IPS DF 6.9 (cell line): Measurements from ENCODE around the gene CCDC200.
"Not testable (repeated sequence)": the region's sequence is repeated elsewhere in the genome, so short reads cannot be mapped to it uniquely, and the experiment has no call there.

Experiments used
- DNase-seq: peaks from one replicate; pipeline ENCODE4 v3.0.0-alpha.2; 2013; ENCODE audit warnings: low read depth, low spot score
- H3K27ac ChIP-seq: one replicate; pipeline ENCODE4 v1.5.1; 2013; ENCODE audit warnings: low read length, control low read depth
- H3K27me3 ChIP-seq: 2 replicates; pipeline ENCODE4 v1.6.1; 2013; ENCODE audit warnings: mild to moderate bottlenecking, low read length; ENCODE audit not compliant: control insufficient read depth, insufficient read depth
- H3K36me3 ChIP-seq: 2 replicates; pipeline ENCODE4 v1.6.1; 2013; ENCODE audit warnings: low read length; ENCODE audit not compliant: control insufficient read depth, insufficient read depth
- H3K4me1 ChIP-seq: 2 replicates; pipeline ENCODE4 v1.6.1; 2013; ENCODE audit warnings: low read length; ENCODE audit not compliant: control insufficient read depth, insufficient read depth
- H3K4me3 ChIP-seq: 2 replicates; pipeline ENCODE4 v1.5.1; 2013; ENCODE audit warnings: mild to moderate bottlenecking, low read length
- H3K9me3 ChIP-seq: 2 replicates; pipeline ENCODE4 v1.6.1; 2013; ENCODE audit warnings: low read length, inconsistent platforms; ENCODE audit not compliant: control insufficient read depth, insufficient read depth
- WGBS: extraction: QIAGEN DNeasy Blood & Tissue Kit; methylation state at CpG from one replicate; pipeline ENCODE4 v1.1.7; 2013; ENCODE audit warnings: mixed read lengths, missing lambda C conversion rate; ENCODE audit not compliant: insufficient read length, insufficient coverage; 5-methylcytosine and 5-hydroxymethylcytosine counted together

CCDC200 gene

DNA sequence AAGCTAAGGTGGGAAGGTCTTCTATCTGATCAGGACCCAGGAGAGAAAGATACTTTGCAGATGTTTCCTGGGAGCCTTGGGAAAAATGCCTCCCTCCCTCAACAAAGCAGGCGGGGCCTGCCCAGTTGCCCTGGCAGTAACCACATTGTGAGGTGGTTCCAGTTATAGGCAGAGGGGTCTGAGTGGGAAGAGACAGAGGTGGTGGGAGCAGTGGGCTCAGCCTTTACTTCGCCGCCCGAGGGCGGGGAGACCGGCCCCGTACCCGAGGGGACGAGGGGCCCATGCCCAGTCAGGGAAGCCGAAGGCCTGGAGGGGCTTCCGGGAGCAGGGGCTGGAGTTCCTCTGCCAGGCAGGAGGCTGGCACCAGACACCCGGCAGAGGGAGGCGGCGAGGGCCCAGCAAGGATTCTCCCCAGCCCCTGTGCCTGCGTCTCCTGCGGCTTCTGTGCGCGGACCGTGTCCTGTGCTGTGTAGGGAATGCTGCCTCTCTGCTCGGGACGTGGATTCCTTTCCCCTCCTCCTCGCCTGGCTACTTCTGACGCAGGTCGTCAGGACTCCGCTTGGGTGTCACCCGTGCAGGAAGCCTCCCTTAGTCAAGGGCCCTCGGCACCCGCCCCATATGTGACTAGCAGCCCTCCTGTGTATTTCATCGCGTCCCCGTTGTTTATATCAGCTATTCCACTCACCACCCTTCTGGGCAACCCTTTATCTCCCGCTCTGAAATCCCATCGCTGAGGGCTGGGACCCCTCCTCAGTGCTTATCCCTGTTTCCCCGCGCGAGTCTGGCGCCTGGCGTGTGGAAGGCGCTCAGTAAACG, 3.0 kb upstream of the CCDC200 start:
- WGBS = no CpG with 5 or more reads among the region's 40 CpGs
- H3K9me3 ChIP-seq, DNase-seq, H3K27me3 ChIP-seq, H3K4me1 ChIP-seq, H3K27ac ChIP-seq, H3K36me3 ChIP-seq, H3K4me3 ChIP-seq: not testable (repeated sequence)

DNA sequence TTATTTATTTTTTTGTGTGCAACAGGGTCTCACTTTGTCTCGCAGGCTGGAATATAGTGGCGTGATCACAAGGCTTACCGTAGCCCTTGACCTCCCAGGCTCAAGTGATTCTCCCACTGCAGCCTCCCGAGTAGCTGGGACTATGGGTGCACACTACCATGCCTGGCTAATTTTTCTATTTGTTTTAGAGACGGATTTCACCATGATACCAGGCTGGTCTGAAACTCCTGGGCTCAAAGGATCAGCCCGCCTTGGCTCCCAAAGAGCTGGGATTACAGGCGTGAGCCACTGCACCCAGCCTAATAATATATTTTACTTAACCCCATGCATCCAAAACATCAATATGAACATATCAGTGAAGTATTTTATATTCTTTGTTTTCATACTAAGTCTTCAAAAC, 2.0 kb downstream of the CCDC200 start:
- no peak for DNase-seq
- no CpG with 5 or more reads among the region's 7 CpGs for WGBS
- Histone ChIP-seq H3K4me1 (no peaks in the 10 kb centered on the region), H3K27me3 (no peaks in the 10 kb centered on the region), H3K36me3 (no peaks in the 10 kb centered on the region), H3K9me3 (no peaks in the 10 kb centered on the region), H3K4me3 (no peak overlapping the region), H3K27ac (no peak overlapping the region)

DNA sequence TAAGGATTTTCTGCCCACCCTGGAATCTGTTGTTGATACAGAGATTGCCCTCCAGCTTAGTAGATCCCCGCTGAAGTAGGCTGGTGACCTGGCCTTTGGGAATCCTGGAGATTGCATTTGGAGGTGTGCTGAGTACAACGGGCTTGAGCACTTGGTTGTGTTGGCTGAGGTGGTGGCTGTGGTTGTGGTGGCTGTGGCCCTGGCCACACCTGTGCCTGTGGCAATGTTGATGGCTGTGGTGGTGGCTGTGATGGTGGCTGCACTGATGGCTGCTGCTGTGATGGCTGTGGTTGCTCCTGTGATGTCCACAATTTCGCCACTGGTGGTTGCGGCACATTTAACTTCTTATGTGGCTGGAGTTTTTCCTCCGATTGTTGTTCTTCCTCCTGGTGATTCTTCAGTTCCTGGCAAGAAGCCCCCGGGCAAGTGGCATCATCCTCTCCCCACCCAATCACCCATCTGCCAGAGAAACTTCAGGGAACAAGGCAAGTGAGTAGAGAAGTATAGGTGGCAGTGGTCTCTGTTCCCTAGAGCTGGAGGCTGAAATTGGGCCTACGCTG, 4.2 kb downstream of the CCDC200 start:
- no peaks in the 10 kb centered on the region for H3K9me3 ChIP-seq
- H3K27me3 ChIP-seq = no peaks in the 10 kb centered on the region
- H3K4me3 ChIP-seq = no peak overlapping the region
- DNase-seq = no peak
- H3K27ac ChIP-seq = no peak overlapping the region
- WGBS = no CpG with 5 or more reads among the region's 7 CpGs
- no peaks in the 10 kb centered on the region for H3K36me3 ChIP-seq
- no peaks in the 10 kb centered on the region for H3K4me1 ChIP-seq

DNA sequence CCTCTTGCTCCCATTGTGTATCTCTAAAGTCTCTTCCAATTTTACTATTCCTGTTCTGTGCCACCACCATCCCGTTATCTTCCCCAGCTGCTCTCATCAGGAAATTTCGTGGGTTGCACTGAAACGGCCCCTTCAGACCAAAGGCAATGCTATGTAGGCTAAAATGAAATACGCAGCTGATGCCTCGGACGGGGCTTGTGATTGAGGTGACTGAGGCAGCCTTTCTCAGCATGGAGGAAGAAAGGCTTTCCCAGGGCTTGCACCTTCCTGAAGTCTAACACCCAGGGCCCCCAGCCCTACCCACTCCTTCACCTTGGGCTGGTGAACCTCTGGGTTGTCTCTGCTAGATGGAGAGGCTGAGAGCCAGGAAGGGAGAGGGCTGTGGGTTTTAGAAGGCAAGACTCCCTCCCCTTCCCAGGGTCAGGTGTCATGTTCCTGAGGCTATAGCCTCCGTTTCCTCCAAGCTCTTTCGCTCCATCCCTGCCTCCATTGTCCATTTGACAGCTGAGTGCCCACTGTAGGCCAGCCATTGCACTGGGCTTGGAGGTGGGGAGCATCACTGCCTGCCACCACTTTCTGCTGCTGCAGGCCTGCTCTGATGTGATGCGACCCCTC, 7.8 kb downstream of the CCDC200 start:
- Histone ChIP-seq H3K4me1 (no peaks in the 10 kb centered on the region), H3K27ac (no peak overlapping the region), H3K27me3 (no peaks in the 10 kb centered on the region), H3K4me3 (no peak overlapping the region), H3K36me3 (no peaks in the 10 kb centered on the region), H3K9me3 (no peaks in the 10 kb centered on the region)
- no peak for DNase-seq
- no CpG with 5 or more reads among the region's 9 CpGs for WGBS

DNA sequence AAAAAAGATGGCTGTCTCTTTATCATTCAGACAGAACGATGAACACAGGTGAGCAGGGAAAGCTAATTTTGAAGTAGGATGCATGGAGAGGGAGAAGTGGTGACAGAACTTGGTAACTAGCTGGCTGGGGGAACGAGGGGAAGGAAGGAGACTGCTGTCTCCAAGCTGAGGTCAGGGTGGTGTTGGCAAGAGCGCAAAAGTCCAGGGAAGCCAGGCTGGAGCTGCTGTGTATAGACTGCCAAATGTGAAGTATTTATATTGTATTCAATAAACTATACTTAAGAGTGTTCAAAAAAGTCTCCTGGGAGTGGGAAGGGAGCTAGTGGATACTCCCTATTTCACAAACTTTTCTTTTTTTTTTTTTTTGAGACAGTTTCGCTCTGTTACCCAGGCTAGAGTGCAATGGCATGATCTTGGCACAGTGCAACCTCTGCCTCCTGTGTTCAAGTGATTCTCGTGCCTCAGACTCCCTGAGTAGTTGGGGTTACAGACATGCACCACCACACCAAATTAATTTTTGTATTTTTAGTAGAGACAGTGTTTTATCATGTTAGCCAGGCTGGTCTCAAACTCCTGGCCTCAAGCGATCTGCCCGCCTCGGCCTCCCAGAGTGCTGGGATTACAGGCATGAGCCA, 8.6 kb downstream of the CCDC200 start:
- no peak overlapping the region for H3K27ac ChIP-seq
- WGBS = no CpG with 5 or more reads among the region's 8 CpGs
- no peaks in the 10 kb centered on the region for H3K27me3 ChIP-seq
- H3K36me3 ChIP-seq = no peaks in the 10 kb centered on the region
- no peak overlapping the region for H3K4me3 ChIP-seq
- DNase-seq = no peak
- H3K9me3 ChIP-seq = no peaks in the 10 kb centered on the region
- no peaks in the 10 kb centered on the region for H3K4me1 ChIP-seq

DNA sequence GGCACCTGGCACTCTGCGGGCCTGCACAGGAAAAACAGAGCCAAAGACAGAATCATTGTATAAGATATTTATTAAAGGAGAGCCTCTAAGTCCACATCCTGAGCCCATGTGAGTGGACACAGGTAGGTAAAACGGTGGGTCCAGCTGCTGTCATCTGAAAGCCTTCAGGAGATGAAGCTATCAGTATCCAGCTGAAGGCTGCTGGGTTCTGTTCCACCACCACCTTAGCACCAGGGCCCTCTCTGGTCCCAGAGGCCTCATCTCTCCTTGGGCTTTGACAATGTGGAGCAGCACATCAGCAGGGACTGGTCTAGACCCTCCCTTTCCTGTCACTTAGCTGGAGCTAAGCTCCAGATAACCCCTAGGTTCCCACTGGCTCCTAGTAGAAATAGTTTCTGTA, 9.4 kb downstream of the CCDC200 start:
- H3K27me3 ChIP-seq = no peaks in the 10 kb centered on the region
- no peaks in the 10 kb centered on the region for H3K9me3 ChIP-seq
- no peaks in the 10 kb centered on the region for H3K36me3 ChIP-seq
- no CpG with 5 or more reads among the region's 2 CpGs for WGBS
- DNase-seq = no peak
- H3K27ac ChIP-seq = no peak overlapping the region
- no peak overlapping the region for H3K4me3 ChIP-seq
- H3K4me1 ChIP-seq = no peaks in the 10 kb centered on the region

DNA sequence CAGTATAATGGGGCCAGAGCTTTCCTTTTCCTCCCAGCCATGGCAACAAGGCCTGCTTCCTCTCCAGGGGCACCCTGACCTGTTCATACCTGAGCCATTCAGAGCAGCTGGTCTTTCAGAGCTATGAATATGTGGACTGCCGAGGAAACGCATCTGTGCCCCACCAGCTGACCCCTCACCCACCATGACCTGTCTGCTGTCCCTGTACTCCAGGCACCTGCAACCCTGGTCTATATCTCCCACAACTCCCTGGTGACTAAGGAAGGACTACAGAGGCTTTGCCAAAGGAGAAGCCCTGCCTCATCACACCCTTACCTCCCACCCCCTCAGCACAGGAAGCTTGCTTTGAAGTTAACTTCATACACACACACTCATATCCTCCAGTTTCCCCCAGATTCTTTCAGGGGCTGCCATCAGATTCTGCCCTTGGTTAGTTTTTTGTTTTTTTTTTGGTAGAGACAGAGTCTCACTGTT, 10.8 kb downstream of the CCDC200 start:
- no peak for DNase-seq
- Histone ChIP-seq H3K27me3 (no peaks in the 10 kb centered on the region), H3K4me3 (no peak overlapping the region), H3K9me3 (no peaks in the 10 kb centered on the region), H3K27ac (no peak overlapping the region), H3K36me3 (no peaks in the 10 kb centered on the region), H3K4me1 (peaks cover 3% of the 10 kb centered on the region; the same call in 1 of the 2 replicates)
- WGBS = no CpG with 5 or more reads among the region's 2 CpGs

DNA sequence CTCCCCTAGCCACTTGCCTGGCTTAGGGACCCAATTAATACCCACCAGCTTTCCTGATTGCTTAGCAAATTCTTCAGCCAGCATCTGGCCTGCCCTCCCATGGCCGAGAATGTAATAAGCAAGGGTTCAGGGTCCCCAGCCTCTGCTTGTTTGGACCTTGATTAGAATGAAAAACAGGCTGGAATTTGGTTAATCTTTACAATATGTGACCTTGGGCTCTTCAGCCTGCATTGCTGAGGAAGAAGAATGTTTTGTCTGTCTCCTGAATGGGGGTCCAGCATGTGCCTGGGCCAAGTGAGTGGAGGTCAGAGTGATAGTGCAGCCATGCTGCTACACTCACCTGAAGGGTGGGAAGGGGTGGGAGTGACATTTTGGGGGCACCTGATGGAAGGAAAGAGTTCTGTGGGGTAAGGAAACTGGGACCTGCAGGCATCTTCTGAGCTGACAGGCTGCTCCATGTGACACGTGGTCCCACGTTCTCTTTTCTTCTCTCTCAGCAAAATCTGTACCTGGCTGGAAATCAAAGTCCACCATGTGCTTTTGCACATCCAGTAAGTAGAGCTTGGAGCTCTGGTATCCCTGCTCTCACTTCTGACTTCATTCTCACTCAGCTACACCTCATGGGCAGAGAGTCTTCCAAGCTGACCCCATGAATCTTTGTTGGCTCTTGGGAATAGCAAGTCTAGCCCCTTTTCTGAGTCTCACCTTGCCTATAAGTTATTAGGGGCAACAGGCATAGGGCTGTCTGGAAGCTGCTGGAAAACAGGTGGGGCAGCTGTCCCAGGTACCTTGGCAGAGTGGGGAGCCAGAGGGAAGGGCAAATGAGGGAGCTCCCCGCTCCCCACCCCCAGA, 11.4 kb downstream of the CCDC200 start:
- no CpG with 5 or more reads among the region's 4 CpGs for WGBS
- Histone ChIP-seq H3K4me1 (peaks cover 3% of the 10 kb centered on the region; the same call in 1 of the 2 replicates), H3K27ac (no peak overlapping the region), H3K4me3 (no peak overlapping the region), H3K9me3 (no peaks in the 10 kb centered on the region), H3K27me3 (no peaks in the 10 kb centered on the region), H3K36me3 (no peaks in the 10 kb centered on the region)
- no peak for DNase-seq

DNA sequence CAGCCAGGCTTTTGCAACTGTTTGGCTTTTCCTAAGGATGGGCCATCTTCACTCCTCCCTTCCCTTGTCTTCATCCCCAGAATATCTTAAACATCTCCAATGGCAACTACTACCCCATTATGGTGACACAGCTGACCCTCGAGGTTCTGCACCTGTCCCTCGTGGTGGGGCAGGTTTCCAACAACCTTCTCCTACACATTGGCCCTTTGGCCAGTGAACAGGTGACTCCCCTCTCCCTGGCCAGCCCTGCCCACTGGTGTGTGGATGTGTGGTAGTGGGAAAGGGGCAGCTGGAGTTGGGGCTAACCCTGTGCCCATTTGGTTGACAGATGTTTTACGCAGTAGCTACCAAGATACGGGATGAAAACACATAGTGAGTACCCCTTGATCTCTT, 12.1 kb downstream of the CCDC200 start:
- no peaks in the 10 kb centered on the region for H3K27me3 ChIP-seq
- no peak for DNase-seq
- no peaks in the 10 kb centered on the region for H3K9me3 ChIP-seq
- no peak overlapping the region for H3K4me3 ChIP-seq
- peaks cover 3% of the 10 kb centered on the region; the same call in 1 of the 2 replicates for H3K4me1 ChIP-seq
- H3K36me3 ChIP-seq = no peaks in the 10 kb centered on the region
- WGBS = no CpG with 5 or more reads among the region's 4 CpGs
- H3K27ac ChIP-seq = no peak overlapping the region

DNA sequence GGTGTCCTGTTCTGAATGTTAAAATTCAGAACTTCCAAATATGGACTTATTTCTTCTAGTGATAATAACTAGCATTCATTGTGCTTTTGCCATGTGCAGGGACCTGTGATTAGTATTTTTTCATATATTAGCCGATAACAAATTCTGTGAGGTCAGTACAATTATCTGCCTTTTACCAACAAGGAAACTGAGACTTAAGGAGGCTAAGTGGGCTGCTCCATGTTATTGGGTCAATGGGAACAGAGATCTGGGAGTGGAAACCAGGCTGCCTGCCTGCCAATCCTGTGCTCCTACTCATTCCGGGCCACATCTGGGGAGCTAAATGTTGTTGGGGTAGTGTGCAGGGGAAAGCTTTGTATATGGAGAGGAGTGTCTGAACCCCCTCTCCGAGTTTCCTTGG, 13.1 kb downstream of the CCDC200 start:
- Histone ChIP-seq H3K27me3 (no peaks in the 10 kb centered on the region), H3K36me3 (no peaks in the 10 kb centered on the region), H3K4me3 (no peak overlapping the region), H3K27ac (no peak overlapping the region), H3K9me3 (no peaks in the 10 kb centered on the region), H3K4me1 (peaks cover 3% of the 10 kb centered on the region; the same call in 1 of the 2 replicates)
- DNase-seq = no peak
- whole genome bisulfite sequencing = no CpG with 5 or more reads among the region's 3 CpGs
